Stimulated activated CD4-positive, alpha-beta T cell treated with anti-CD3 and anti-CD28 coated beads, Interleukin-4, amount 100 ng/mL, for 24 hours (primary cell): ENCODE measurements around the gene FER1L5.
"Not testable (repeated sequence)": the region's sequence is repeated elsewhere in the genome, so short reads cannot be mapped to it uniquely, and the experiment has no call there.

Experiments used
- DNase-seq: peaks from one replicate; pipeline ENCODE4 v3.0.0-alpha.2; 2020

Gene FER1L5

GRCh38 chr2:96636551-96637171, 5.9 kb upstream of the FER1L5 start:
- no peak for DNase-seq

- DNase-seq: peak; percentile 83
These were observed 5.0 kb upstream of the FER1L5 start for GRCh38 chr2:96637385-96638143.

- DNase-seq: peak; percentile 88
These were observed 4.1 kb upstream of the FER1L5 start, which contains the start of gene KANSL3 for GRCh38 chr2:96638144-96639121. KANSL3 (minus strand) TSS chr2:96638312; CDS start chr2:96637135, 1,177 bp downstream.

GRCh38 chr2:96647681-96648080, 5.1 kb downstream of the FER1L5 start:
- DNase-seq: no peak

- no peak for DNase-seq
These were observed 5.9 kb downstream of the FER1L5 start for GRCh38 chr2:96648306-96648930.

- DNase-seq: no peak
These were observed 6.8 kb downstream of the FER1L5 start for GRCh38 chr2:96649342-96649741.

GRCh38 chr2:96651793-96652192, 9.2 kb downstream of the FER1L5 start:
- no peak for DNase-seq

GRCh38 chr2:96654791-96655190, 12.2 kb downstream of the FER1L5 start:
- DNase-seq: not testable (repeated sequence)

GRCh38 chr2:96655526-96655925, 13.0 kb downstream of the FER1L5 start:
- no peak for DNase-seq

- DNase-seq: no peak
These were observed 14.0 kb downstream of the FER1L5 start for GRCh38 chr2:96656540-96656939.

- DNase-seq: no peak
These were observed 18.8 kb downstream of the FER1L5 start for GRCh38 chr2:96661324-96661723.

GRCh38 chr2:96662360-96662759, 19.8 kb downstream of the FER1L5 start:
- no peak for DNase-seq

GRCh38 chr2:96663177-96663576, 20.6 kb downstream of the FER1L5 start:
- no peak for DNase-seq

GRCh38 chr2:96663829-96664228, 21.3 kb downstream of the FER1L5 start:
- no peak for DNase-seq

- no peak for DNase-seq
These were observed 21.9 kb downstream of the FER1L5 start for GRCh38 chr2:96664366-96664925.

- DNase-seq: no peak
These were observed 22.6 kb downstream of the FER1L5 start for GRCh38 chr2:96665083-96665569.

- DNase-seq: not testable (repeated sequence)
These were observed 23.2 kb downstream of the FER1L5 start for GRCh38 chr2:96665717-96666116.

- no peak for DNase-seq
These were observed 26.2 kb downstream of the FER1L5 start for GRCh38 chr2:96668771-96669170.

- no peak for DNase-seq
These were observed 27.1 kb downstream of the FER1L5 start for GRCh38 chr2:96669539-96670215.

GRCh38 chr2:96679848-96680247, 37.3 kb downstream of the FER1L5 start:
- no peak for DNase-seq

- no peak for DNase-seq
These were observed 38.1 kb downstream of the FER1L5 start for GRCh38 chr2:96680561-96681141.
